Bladder microvascular endothelial cell (primary cell): Measurements from ENCODE around the gene ZNF611. TPM values are rescaled to one million over a fixed set of nuclear protein-coding genes. Genes with fewer than 3 reads are reported as not detected.

Experiments used
- total RNA-seq: library from RNA; depleted of rRNA; stranded (reverse); fragments of >200 nt; gene quantifications from 2 replicates; pipeline ENCODE4 v1.2.3, GENCODE V29; 2014

Gene ZNF611
- 6.2 and 15.4 TPM in 2 replicates for total RNA-seq

GRCh38 chr19:52734893-52735661, at the start of gene ZNF611:
Gene ZNF611 (minus strand): TSS chr19:52735044. CDS start chr19:52715894, 19,150 bp downstream.

Other genes with a start within 250 kb of the ZNF611 start
- 10.4 and 26.4 TPM in 2 replicates for gene ZNF808, start 207.4 kb downstream of the ZNF611 start, total RNA-seq
- 11.2 and 17.4 TPM in 2 replicates for gene ZNF701, start 164.8 kb downstream of the ZNF611 start, total RNA-seq
- 26.4 and 60.7 TPM in 2 replicates for gene ZNF83, start 96.7 kb downstream of the ZNF611 start, total RNA-seq
- 1.8 and 5.6 TPM in 2 replicates for gene ZNF600, start 51.7 kb upstream of the ZNF611 start, total RNA-seq
- gene ZNF28, start 86.6 kb upstream of the ZNF611 start, total RNA-seq: 8.7 and 26.9 TPM in 2 replicates
- gene ZNF468, start 122.6 kb upstream of the ZNF611 start, total RNA-seq: 11.3 and 22.0 TPM in 2 replicates
- gene ZNF320, start 162.6 kb upstream of the ZNF611 start, total RNA-seq: 5.7 and 11.3 TPM in 2 replicates
- gene ZNF888, start 188.4 kb upstream of the ZNF611 start, total RNA-seq: 3.4 and 5.2 TPM in 2 replicates
- 6.3 and 9.4 TPM in 2 replicates for gene ZNF816, start 227.8 kb upstream of the ZNF611 start, total RNA-seq